ENCODE measurements around the gene GRAMD4.

DNA sequence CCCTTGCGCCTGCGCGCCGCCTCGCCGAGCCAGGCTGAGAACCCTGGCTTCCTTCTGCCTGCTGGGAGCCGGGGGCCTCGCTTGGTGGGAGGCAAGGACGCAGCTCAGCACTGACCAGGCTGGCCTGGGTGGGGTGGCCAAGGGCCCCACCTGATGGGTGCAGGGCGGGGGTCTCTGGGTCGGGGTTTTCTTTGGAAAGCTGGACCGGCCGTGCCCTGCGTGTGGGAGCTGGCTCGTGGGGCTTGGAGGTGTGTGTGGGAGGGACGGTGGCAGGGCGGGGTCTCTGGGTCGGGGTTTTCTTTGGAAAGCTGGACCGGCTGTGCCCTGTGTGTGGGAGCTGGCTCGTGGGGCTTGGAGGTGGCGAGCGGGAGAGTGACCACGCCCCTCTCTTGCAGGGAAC is 6.2 kb downstream of the GRAMD4 start:
- TF ChIP-seq, protein P1, sequence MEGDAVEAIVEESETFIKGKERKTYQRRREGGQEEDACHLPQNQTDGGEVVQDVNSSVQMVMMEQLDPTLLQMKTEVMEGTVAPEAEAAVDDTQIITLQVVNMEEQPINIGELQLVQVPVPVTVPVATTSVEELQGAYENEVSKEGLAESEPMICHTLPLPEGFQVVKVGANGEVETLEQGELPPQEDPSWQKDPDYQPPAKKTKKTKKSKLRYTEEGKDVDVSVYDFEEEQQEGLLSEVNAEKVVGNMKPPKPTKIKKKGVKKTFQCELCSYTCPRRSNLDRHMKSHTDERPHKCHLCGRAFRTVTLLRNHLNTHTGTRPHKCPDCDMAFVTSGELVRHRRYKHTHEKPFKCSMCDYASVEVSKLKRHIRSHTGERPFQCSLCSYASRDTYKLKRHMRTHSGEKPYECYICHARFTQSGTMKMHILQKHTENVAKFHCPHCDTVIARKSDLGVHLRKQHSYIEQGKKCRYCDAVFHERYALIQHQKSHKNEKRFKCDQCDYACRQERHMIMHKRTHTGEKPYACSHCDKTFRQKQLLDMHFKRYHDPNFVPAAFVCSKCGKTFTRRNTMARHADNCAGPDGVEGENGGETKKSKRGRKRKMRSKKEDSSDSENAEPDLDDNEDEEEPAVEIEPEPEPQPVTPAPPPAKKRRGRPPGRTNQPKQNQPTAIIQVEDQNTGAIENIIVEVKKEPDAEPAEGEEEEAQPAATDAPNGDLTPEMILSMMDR (conservative IDR thresholded peaks at IDR 0.05; ENCODE audit: low read depth, low read length) = no peak
- TF ChIP-seq EZH2 (IDR thresholded peaks at IDR 0.05; ENCODE audit: borderline replicate concordance, low read depth, low read length, poor library complexity, severe bottlenecking) = no peak
